Neural progenitor cell (in vitro differentiated cells): ENCODE data around the gene KCNB1. TPM values are rescaled to one million over a fixed set of nuclear protein-coding genes. Genes with fewer than 3 reads are reported as not detected.

ENCODE experiments used
- DNase-seq: peaks from one replicate; pipeline ENCODE4 v3.0.0-alpha.2; 2016; ENCODE audit warnings: low spot score
- H2AFZ ChIP-seq: fragments of 200-600 bp; sonication (generic); replicated peaks from 2 replicates; pipeline ENCODE4 v1.6.1; 2016; ENCODE audit warnings: antibody characterized with exemption
- H3F3A ChIP-seq: fragments of 200-600 bp; sonication (generic); 2 replicates; pipeline ENCODE4 v1.6.1; 2016; ENCODE audit warnings: antibody characterized with exemption, low read depth
- H3K27ac ChIP-seq: fragments of 200-600 bp; sonication (generic); 2 replicates; pipeline ENCODE4 v1.5.1; 2016; ENCODE audit warnings: mild to moderate bottlenecking
- H3K27me3 ChIP-seq: fragments of 200-600 bp; sonication (generic); 2 replicates; pipeline ENCODE4 v1.6.1; 2016; ENCODE audit warnings: mild to moderate bottlenecking, moderate library complexity
- H3K36me3 ChIP-seq: fragments of 200-600 bp; sonication (generic); 2 replicates; pipeline ENCODE4 v1.5.1; 2016
- H3K4me1 ChIP-seq: fragments of 200-600 bp; sonication (generic); 2 replicates; pipeline ENCODE4 v1.6.1; 2016; ENCODE audit warnings: mixed run types
- H3K4me2 ChIP-seq: fragments of 200-600 bp; sonication (generic); 2 replicates; pipeline ENCODE4 v1.6.1; 2016
- H3K4me3 ChIP-seq: fragments of 200-600 bp; sonication (generic); 2 replicates; pipeline ENCODE4 v1.5.1; 2016
- H3K79me2 ChIP-seq: fragments of 200-600 bp; sonication (generic); 2 replicates; pipeline ENCODE4 v1.6.1; 2016; ENCODE audit warnings: low read depth
- H3K9ac ChIP-seq: fragments of 200-600 bp; sonication (generic); 2 replicates; pipeline ENCODE4 v1.6.1; 2016
- H3K9me3 ChIP-seq: fragments of 200-600 bp; sonication (generic); 2 replicates; pipeline ENCODE4 v1.5.1; 2016; ENCODE audit warnings: low read depth
- H4K20me1 ChIP-seq: fragments of 200-600 bp; sonication (generic); 2 replicates; pipeline ENCODE4 v1.6.1; 2016; ENCODE audit warnings: low read depth
- H3K27ac Mint-ChIP-seq: 3 replicates; pipeline ENCODE4 v1.8.0; 2021; ENCODE audit warnings: mixed read lengths
- H3K27me3 Mint-ChIP-seq: 2 replicates; pipeline ENCODE4 v1.8.0; 2022; ENCODE audit warnings: low read depth, mild to moderate bottlenecking, inconsistent platforms, moderate library complexity, mixed read lengths; ENCODE audit not compliant: insufficient read depth
- H3K36me3 Mint-ChIP-seq: 3 replicates; pipeline ENCODE4 v1.8.0; 2021; ENCODE audit warnings: mixed read lengths
- H3K4me1 Mint-ChIP-seq: 3 replicates; pipeline ENCODE4 v1.8.0; 2021; ENCODE audit warnings: mixed read lengths
- H3K4me3 Mint-ChIP-seq: 3 replicates; pipeline ENCODE4 v1.8.0; 2021; ENCODE audit warnings: mild to moderate bottlenecking, moderate library complexity, mixed read lengths
- H3K9me3 Mint-ChIP-seq: 3 replicates; pipeline ENCODE4 v1.8.0; 2020; ENCODE audit warnings: mixed read lengths
- EZH2 ChIP-seq: fragments of 200-600 bp; sonication (generic); IDR thresholded peaks from 2 replicates; pipeline ENCODE4 v1.6.1; 2017; ENCODE audit warnings: antibody characterized with exemption, mild to moderate bottlenecking, moderate library complexity
- EZH2phosphoT487 ChIP-seq: fragments of 200-600 bp; sonication (generic); IDR thresholded peaks from 2 replicates; pipeline ENCODE4 v1.6.1; 2017; ENCODE audit warnings: antibody characterized with exemption
- total RNA-seq: library from RNA; depleted of rRNA; stranded (reverse); fragments of >200 nt; gene quantifications from 2 replicates; pipeline ENCODE4 v1.2.3, GENCODE V29; 2015; ENCODE audit warnings: low replicate concordance
- TF ChIP-seq, protein P1 (sequence below): fragments of 200-600 bp; sonication (generic); IDR thresholded peaks from 2 replicates; pipeline ENCODE4 v1.5.1; 2017; ENCODE audit warnings: antibody characterized with exemption, mild to moderate bottlenecking

Gene KCNB1
- total RNA-seq, 1 donor from 2014 or later: 0.97 TPM

DNA sequence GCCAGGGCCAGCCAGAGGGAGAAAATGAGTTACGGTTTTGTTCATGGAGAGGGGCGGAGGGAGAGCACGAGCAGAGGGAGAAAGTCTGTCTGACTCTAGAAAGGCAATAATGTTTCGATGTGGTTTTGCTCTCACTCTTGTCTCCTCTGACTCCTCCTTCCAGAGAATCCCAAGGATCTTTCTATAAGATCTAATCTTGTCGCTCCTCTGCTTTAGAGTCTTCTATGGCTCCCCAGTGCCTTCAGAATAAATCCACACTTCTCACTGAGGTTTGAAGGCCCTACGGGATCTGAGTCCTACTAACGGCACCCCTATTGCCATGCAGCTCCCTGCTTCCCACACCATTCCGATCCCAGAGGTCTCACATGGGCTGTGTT, 66.8 kb downstream of the KCNB1 start:
- Mint-ChIP-seq H3K4me3 (no peak overlapping the region), H3K27me3 (no peaks in the 10 kb centered on the region), H3K36me3 (no peaks in the 10 kb centered on the region), H3K4me1 (no peaks in the 10 kb centered on the region), H3K9me3 (no peaks in the 10 kb centered on the region), H3K27ac (no peak overlapping the region)
- Histone ChIP-seq H2AFZ (no peak overlapping the region), H3F3A (no peaks in the 10 kb centered on the region), H3K9me3 (no peaks in the 10 kb centered on the region), H3K9ac (no peak overlapping the region), H3K36me3 (no peaks in the 10 kb centered on the region), H3K4me1 (no peaks in the 10 kb centered on the region), H3K4me2 (no peak overlapping the region), H3K79me2 (no peaks in the 10 kb centered on the region), H3K27ac (no peak overlapping the region), H3K4me3 (no peak overlapping the region), H4K20me1 (no peaks in the 10 kb centered on the region), H3K27me3 (no peaks in the 10 kb centered on the region)
- no peak for DNase-seq
- TF ChIP-seq, protein P1, sequence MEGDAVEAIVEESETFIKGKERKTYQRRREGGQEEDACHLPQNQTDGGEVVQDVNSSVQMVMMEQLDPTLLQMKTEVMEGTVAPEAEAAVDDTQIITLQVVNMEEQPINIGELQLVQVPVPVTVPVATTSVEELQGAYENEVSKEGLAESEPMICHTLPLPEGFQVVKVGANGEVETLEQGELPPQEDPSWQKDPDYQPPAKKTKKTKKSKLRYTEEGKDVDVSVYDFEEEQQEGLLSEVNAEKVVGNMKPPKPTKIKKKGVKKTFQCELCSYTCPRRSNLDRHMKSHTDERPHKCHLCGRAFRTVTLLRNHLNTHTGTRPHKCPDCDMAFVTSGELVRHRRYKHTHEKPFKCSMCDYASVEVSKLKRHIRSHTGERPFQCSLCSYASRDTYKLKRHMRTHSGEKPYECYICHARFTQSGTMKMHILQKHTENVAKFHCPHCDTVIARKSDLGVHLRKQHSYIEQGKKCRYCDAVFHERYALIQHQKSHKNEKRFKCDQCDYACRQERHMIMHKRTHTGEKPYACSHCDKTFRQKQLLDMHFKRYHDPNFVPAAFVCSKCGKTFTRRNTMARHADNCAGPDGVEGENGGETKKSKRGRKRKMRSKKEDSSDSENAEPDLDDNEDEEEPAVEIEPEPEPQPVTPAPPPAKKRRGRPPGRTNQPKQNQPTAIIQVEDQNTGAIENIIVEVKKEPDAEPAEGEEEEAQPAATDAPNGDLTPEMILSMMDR: no peak
- TF ChIP-seq EZH2phosphoT487: no peak
- no peak for TF ChIP-seq EZH2

GRCh38 chr20:49415005-49415667, 67.3 kb downstream of the KCNB1 start:
- Mint-ChIP-seq H3K4me1 (no peaks in the 10 kb centered on the region), H3K27me3 (no peaks in the 10 kb centered on the region), H3K4me3 (no peak overlapping the region), H3K36me3 (no peaks in the 10 kb centered on the region), H3K27ac (no peak overlapping the region), H3K9me3 (no peaks in the 10 kb centered on the region)
- Histone ChIP-seq H3K27ac (no peak overlapping the region), H3K4me3 (no peak overlapping the region), H3K79me2 (no peaks in the 10 kb centered on the region), H3K36me3 (no peaks in the 10 kb centered on the region), H3F3A (no peaks in the 10 kb centered on the region), H4K20me1 (no peaks in the 10 kb centered on the region), H2AFZ (no peak overlapping the region), H3K9me3 (no peaks in the 10 kb centered on the region), H3K4me1 (no peaks in the 10 kb centered on the region), H3K27me3 (no peaks in the 10 kb centered on the region), H3K4me2 (no peak overlapping the region), H3K9ac (no peak overlapping the region)
- TF ChIP-seq, protein P1: no peak
- TF ChIP-seq EZH2 (no peak), EZH2phosphoT487 (no peak)
- DNase-seq: no peak

DNA sequence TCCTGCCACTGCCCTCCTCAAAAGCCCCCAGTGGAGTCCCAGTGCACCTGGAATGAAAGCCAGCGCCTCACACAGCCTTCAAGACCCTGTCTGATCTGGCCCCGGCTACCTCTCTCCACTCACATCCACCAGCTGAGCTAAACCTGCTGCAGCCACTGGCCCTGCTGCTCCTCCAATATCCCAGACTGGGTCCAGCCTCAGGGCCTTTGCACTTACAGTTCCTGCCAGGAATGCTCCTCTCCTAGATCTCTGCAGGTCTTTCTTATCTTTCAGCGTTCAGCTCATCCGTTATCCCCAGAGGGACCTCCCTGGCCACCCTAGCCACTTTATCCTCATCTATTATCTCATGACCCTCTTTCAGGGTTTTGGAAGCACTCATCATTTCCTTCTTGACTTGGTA, 68.8 kb downstream of the KCNB1 start:
- H3K4me2 ChIP-seq: no peak overlapping the region
- TF ChIP-seq EZH2: no peak
- no peak for TF ChIP-seq EZH2phosphoT487
- TF ChIP-seq, protein P1: no peak
- no peaks in the 10 kb centered on the region for H3K4me1 ChIP-seq
- H3K4me3 ChIP-seq: no peak overlapping the region
- no peak overlapping the region for H3K27ac ChIP-seq
- Mint-ChIP-seq H3K4me1 (no peaks in the 10 kb centered on the region), H3K4me3 (no peak overlapping the region), H3K36me3 (no peaks in the 10 kb centered on the region), H3K27ac (no peak overlapping the region), H3K9me3 (no peaks in the 10 kb centered on the region), H3K27me3 (no peaks in the 10 kb centered on the region)
- no peak overlapping the region for H2AFZ ChIP-seq
- no peaks in the 10 kb centered on the region for H4K20me1 ChIP-seq
- no peaks in the 10 kb centered on the region for H3K27me3 ChIP-seq
- DNase-seq: no peak
- H3K9ac ChIP-seq: no peak overlapping the region
- H3K79me2 ChIP-seq: no peaks in the 10 kb centered on the region
- H3K36me3 ChIP-seq: no peaks in the 10 kb centered on the region
- H3K9me3 ChIP-seq: no peaks in the 10 kb centered on the region
- no peaks in the 10 kb centered on the region for H3F3A ChIP-seq
